NCI-H2196 treated with DMSO at 0.1 percent for 48 hours (cell line): ENCODE measurements around the gene C1orf210.

Source experiments
- DNase-seq: peaks from one replicate; lab custom pipeline; 2025; ENCODE audit not compliant: unreplicated experiment; lab: John Stamatoyannopoulos, UW

C1orf210 gene

GRCh38 chr1:43285269-43285990 lies at the start of gene C1orf210:
Gene C1orf210 (minus strand): TSS chr1:43285581. CDS start chr1:43283270, 2,311 bp downstream.
- peak; percentile 81 for DNase-seq

GRCh38 chr1:43334453-43335205 lies 49.2 kb upstream of the C1orf210 start:
- no peak for DNase-seq

GRCh38 chr1:43331688-43332087 lies 46.3 kb upstream of the C1orf210 start:
- no peak for DNase-seq

GRCh38 chr1:43329995-43330751 lies 44.8 kb upstream of the C1orf210 start:
- no peak for DNase-seq

GRCh38 chr1:43327549-43328292 lies 42.3 kb upstream of the C1orf210 start:
- no peak for DNase-seq

- no peak for DNase-seq
Measured at GRCh38 chr1:43325381-43325780, 40.0 kb upstream of the C1orf210 start.

GRCh38 chr1:43324810-43325209 lies 39.4 kb upstream of the C1orf210 start:
- DNase-seq, result no peak

- no peak for DNase-seq
Measured at GRCh38 chr1:43322506-43322905, 37.1 kb upstream of the C1orf210 start.

GRCh38 chr1:43321331-43321891 lies 36.0 kb upstream of the C1orf210 start:
- no peak for DNase-seq

GRCh38 chr1:43319766-43320165 lies 34.4 kb upstream of the C1orf210 start:
- no peak for DNase-seq

- DNase-seq, result no peak
Measured at GRCh38 chr1:43319288-43319687, 33.9 kb upstream of the C1orf210 start.

- DNase-seq, result no peak
Measured at GRCh38 chr1:43318831-43319230, 33.5 kb upstream of the C1orf210 start.

- no peak for DNase-seq
Measured at GRCh38 chr1:43317817-43318471, 32.6 kb upstream of the C1orf210 start.

GRCh38 chr1:43316738-43317520 lies 31.5 kb upstream of the C1orf210 start:
- DNase-seq, result no peak

- DNase-seq, result no peak
Measured at GRCh38 chr1:43315963-43316737, 30.8 kb upstream of the C1orf210 start.

GRCh38 chr1:43315481-43315880 lies 30.1 kb upstream of the C1orf210 start:
- DNase-seq, result no peak

GRCh38 chr1:43314233-43314632 lies 28.9 kb upstream of the C1orf210 start:
- no peak for DNase-seq

GRCh38 chr1:43313771-43314170 lies 28.4 kb upstream of the C1orf210 start:
- no peak for DNase-seq
